ENCODE data around the gene MAMDC4.
"Not testable (repeated sequence)": the region's sequence is repeated elsewhere in the genome, so short reads cannot be mapped to it uniquely, and the experiment has no call there.

The MAMDC4 gene

DNA sequence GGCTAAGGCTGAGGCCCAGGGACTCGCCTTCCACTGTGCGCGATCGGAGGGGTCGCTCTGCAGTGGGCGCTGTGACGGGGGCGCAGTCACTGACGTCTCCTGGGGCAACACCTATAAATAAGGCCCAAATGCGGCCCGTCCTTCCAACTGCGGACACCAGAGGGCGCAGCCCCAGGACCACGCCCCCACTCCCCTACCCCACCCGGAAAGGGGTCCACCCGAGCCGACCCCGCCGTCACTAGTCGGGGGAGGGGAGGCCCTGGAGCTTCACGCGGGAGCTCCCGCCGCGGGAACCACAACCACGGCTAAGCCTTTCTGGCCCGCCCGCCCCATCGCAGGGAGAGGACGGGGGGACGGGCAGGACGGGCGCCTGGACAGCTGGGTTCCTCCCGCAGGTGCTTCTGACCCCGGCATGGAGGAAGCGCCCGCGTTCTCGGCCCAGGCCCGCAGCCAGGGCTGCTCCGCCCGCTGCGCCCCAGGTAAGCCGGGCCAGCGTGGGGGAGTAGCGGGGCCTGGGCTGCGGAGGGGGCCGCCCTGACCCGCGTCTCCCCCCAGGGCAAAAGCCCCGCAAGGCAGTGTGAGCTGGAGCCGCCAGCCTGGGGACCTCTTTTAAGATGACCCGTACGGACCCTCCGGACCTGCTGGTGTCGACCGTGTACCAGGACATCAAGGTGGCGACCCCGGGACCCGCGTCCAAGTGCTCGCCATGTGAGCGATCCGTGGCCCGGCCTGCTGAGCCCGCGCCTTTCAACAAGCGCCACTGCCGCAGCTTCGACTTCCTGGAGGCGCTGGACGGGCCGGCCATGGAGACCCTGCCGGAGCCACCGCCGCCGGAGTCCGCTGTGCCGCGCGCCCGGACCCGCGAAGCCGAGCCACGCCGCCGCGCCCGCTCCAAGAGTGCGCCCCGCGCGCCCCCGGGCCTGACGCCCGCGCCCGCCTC lies 8.1 kb upstream of the MAMDC4 start:
- TF ChIP-seq, protein P1, sequence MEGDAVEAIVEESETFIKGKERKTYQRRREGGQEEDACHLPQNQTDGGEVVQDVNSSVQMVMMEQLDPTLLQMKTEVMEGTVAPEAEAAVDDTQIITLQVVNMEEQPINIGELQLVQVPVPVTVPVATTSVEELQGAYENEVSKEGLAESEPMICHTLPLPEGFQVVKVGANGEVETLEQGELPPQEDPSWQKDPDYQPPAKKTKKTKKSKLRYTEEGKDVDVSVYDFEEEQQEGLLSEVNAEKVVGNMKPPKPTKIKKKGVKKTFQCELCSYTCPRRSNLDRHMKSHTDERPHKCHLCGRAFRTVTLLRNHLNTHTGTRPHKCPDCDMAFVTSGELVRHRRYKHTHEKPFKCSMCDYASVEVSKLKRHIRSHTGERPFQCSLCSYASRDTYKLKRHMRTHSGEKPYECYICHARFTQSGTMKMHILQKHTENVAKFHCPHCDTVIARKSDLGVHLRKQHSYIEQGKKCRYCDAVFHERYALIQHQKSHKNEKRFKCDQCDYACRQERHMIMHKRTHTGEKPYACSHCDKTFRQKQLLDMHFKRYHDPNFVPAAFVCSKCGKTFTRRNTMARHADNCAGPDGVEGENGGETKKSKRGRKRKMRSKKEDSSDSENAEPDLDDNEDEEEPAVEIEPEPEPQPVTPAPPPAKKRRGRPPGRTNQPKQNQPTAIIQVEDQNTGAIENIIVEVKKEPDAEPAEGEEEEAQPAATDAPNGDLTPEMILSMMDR (conservative IDR thresholded peaks at IDR 0.05; ENCODE audit: low read length), result peak; percentile 36
- not testable (repeated sequence) for H3K4me3 ChIP-seq (ENCODE audit: low read length); DNase-seq (ENCODE audit: low read depth)

DNA sequence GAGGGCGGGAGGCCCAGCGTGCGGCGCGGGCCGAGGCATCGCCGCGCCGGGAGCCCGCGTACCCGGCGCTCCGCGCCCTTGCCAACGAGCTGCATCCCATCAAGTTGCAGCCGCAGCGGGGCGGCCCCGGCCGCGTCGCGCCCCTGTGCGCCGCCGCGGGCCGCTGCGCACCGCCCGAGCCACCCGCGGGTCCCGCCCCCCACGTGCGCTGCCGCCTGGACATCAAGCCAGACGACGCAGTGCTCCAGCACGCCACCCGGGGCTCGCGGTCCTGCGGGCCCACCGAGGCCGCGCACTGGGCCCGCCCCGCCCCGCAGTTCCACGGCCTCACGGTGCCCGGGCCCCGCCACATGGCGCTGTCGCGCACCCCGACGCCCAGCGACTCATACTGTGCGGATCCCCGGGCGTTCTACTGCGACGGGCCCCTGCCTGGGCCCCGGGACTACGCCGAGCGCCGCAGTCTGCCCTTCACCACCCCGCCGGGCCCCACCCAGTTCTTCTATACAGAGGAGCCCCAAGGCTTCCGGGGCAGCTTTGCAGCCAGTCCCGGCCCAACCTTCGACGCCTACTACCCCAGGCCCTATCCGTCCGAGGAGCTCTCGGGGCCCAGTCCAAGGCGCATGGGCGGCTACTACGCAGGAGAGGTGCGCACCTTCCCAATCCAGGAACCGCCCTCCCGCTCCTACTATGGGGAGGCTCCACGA lies 7.2 kb upstream of the MAMDC4 start:
- no peak for DNase-seq (ENCODE audit: low read depth)
- TF ChIP-seq, protein P1 (conservative IDR thresholded peaks at IDR 0.05; ENCODE audit: low read length), result no peak
- no peak overlapping the region for H3K4me3 ChIP-seq (ENCODE audit: low read length)

DNA sequence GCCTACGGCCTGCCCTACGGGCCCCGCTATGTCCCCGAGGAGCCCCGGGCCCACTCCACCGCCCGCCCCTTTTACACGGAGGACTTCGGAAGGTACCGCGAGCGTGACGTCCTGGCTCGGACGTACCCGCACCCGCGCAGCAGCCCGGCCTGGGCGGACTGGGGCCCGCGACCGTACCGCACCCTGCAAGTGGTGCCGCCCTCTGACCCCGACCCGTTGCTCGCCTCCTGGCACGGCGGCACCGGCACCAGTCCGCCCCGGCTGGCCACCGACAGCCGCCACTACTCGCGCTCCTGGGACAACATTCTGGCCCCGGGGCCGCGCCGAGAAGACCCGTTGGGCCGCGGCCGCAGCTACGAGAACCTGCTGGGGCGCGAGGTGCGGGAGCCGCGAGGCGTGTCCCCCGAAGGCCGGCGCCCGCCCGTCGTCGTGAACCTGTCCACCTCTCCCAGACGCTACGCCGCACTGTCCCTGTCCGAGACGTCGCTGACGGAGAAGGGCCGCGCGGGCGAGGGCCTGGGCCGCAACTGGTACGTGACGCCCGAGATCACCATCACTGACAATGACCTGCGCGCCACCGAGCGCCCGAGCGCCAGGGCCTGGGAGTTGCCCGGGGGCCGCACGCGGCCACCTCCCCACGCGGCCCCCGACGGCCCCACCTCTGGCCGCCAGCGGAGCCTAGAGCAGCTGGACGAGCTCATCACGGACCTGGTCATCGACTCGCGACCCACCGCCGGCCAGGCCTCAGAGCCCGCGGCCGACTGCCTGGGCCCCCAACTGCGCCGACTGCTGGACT lies 6.5 kb upstream of the MAMDC4 start:
- H3K4me3 ChIP-seq (ENCODE audit: low read length), result no peak overlapping the region
- TF ChIP-seq, protein P1 (conservative IDR thresholded peaks at IDR 0.05; ENCODE audit: low read length), result no peak
- no peak for DNase-seq (ENCODE audit: low read depth)

DNA sequence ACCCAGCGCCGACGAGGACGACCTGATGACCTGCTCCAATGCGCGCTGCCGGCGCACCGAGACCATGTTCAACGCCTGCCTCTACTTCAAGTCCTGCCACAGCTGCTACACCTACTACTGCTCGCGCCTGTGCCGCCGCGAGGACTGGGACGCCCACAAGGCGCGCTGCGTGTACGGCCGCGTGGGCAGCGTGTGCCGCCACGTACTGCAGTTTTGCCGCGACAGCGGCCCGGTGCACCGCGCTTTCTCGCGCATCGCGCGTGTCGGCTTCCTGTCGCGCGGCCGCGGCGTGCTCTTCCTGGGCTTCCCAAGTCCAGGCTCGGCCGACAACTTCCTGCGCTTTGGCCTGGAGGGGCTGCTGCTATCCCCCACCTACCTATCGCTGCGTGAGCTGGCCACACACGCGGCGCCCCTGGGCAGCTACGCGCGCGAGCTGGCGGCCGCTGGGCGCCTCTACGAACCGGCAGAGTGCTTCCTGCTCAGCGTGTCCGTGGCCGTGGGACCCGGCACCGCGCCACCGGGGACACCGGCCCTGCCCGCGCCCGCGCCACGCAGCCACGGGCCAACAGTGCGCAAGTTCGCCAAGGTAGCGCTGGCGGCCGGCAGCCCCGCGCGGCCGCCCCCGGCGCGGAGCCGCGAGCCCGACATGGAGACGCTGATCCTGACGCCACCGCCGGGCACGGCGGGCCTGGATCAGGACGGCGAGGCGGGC lies 5.6 kb upstream of the MAMDC4 start:
- DNase-seq (ENCODE audit: low read depth), result no peak
- TF ChIP-seq, protein P1 (conservative IDR thresholded peaks at IDR 0.05; ENCODE audit: low read length), result no peak
- no peak overlapping the region; the same call in 1 of the 2 replicates for H3K4me3 ChIP-seq (ENCODE audit: low read length)

DNA sequence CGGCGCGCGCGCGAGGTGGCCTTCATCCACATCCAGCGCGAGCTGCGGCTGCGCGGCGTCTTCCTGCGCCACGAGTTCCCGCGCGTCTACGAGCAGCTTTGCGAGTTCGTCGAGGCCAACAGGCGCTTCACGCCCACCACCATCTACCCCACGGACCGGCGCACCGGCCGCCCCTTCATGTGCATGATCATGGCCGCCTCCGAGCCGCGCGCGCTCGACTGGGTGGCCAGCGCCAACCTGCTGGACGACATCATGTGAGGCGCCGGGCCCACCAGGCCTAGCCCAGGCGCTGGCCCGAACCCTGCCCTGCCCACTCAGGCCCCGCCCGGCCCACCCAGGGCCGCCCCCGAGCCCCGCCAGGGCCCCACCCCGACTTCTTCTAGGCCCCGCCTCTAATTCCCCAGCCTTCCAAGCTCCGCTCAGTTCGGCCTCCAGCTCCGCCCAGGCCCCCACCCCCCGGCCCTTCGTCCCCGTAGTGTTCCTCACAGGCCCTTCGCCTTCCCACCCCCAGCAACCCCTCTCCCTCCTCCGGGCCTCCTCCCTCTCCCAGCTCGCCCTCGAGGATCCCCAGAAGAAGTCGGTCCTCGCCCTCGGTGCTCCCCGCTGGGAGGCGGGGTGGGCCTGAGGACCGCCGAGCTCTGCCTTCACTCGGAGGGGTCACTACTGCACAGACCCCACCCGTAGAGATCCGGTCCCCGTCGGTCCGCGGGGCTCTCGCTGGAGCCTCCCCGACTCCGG lies 4.9 kb upstream of the MAMDC4 start:
- DNase-seq (ENCODE audit: low read depth), result peak; percentile 70
- H3K4me3 ChIP-seq (ENCODE audit: low read length), result peak overlapping the region; percentile 99
- TF ChIP-seq, protein P1 (conservative IDR thresholded peaks at IDR 0.05; ENCODE audit: low read length), result no peak

All from AG10803 (cell line).